SK-N-SH (cell line): ENCODE results near the gene GIMAP2. TPM values are rescaled to one million over a fixed set of nuclear protein-coding genes. Genes with fewer than 3 reads are reported as not detected.

ENCODE experiments used
- CTCF ChIA-PET: fragments of 300-600, 350-600 bp; formaldehyde crosslinking; extraction: SDS; loops from one replicate; lab custom pipeline; 2021; lab: Yijun Ruan, JAX
- POLR2A ChIA-PET: fragments of 350-600 bp; sonication (Branson Sonifier 250); formaldehyde crosslinking; extraction: SDS; loops from one replicate; lab custom pipeline; 2020; ENCODE audit warnings: antibody characterized with exemption, inconsistent platforms; lab: Yijun Ruan, JAX
- DNase-seq: peaks from one replicate; pipeline ENCODE4 v3.0.0; 2012
- H2AFZ ChIP-seq: fragments of 200-600 bp; sonication (generic); 2 replicates; pipeline ENCODE4 v1.8.1; 2016; ENCODE audit warnings: antibody characterized with exemption, mild to moderate bottlenecking, low read depth
- H3F3A ChIP-seq: fragments of 200-600 bp; sonication (generic); replicated peaks from 2 replicates; pipeline ENCODE3; 2016; ENCODE audit warnings: antibody characterized with exemption, mild to moderate bottlenecking; ENCODE audit not compliant: insufficient read depth
- H3K27ac ChIP-seq, 2 experiments: fragments of 200-500 bp in 1 of 2; fragments of 200-600 bp in 1 of 2; sonication (Bioruptor generic) in 1 of 2; sonication (generic), shearing (Covaris generic) in 1 of 2; 2 replicates each; pipeline versions ENCODE4 v1.5.1 to v1.6.1; 2014 to 2016; ENCODE audit warnings: low read depth in 2 of 2, inconsistent platforms in 1 of 2, low read length in 1 of 2, mild to moderate bottlenecking in 1 of 2, mixed read lengths in 1 of 2
- H3K27me3 ChIP-seq: fragments of 200-600 bp; sonication (generic), shearing (Covaris generic); 2 replicates; pipeline ENCODE4 v1.6.1; 2016; ENCODE audit warnings: mixed run types; ENCODE audit not compliant: insufficient read depth
- H3K36me3 ChIP-seq, 2 experiments: fragments of 200-500 bp in 1 of 2; fragments of 200-600 bp in 1 of 2; sonication (Bioruptor generic) in 1 of 2; sonication (generic) in 1 of 2; replicated peaks in 1 of 2; 2 replicates each; pipeline versions ENCODE3 to v1.5.1; 2014 to 2016; ENCODE audit warnings: low read length in 1 of 2, mild to moderate bottlenecking in 1 of 2; ENCODE audit not compliant: insufficient read depth in 2 of 2, control insufficient read depth in 1 of 2
- H3K4me1 ChIP-seq, 2 experiments: fragments of 200-500 bp in 1 of 2; fragments of 200-600 bp in 1 of 2; sonication (Bioruptor generic) in 1 of 2; sonication (generic), shearing (Covaris generic) in 1 of 2; 2 replicates each; pipeline versions ENCODE4 v1.5.1 to v1.6.1; 2014 to 2016; ENCODE audit warnings: low read depth in 1 of 2, low read length in 1 of 2, mixed run types in 1 of 2; ENCODE audit not compliant: insufficient read depth in 2 of 2, control insufficient read depth in 1 of 2
- H3K4me2 ChIP-seq: fragments of 200-600 bp; sonication (generic), shearing (Covaris generic); 2 replicates; pipeline ENCODE4 v1.6.1; 2017; ENCODE audit warnings: mixed run types
- H3K4me3 ChIP-seq, 2 experiments: fragments of 200-500 bp in 1 of 2; fragments of 200-600 bp in 1 of 2; sonication (Bioruptor generic) in 1 of 2; sonication (generic), shearing (Covaris generic) in 1 of 2; 2 replicates each; pipeline versions ENCODE4 v1.5.1 to v1.8.1; 2014 to 2016; ENCODE audit warnings: low read depth in 2 of 2, inconsistent platforms in 1 of 2, low read length in 1 of 2, mild to moderate bottlenecking in 1 of 2, mixed read lengths in 1 of 2, moderate library complexity in 1 of 2
- H3K79me2 ChIP-seq: fragments of 200-600 bp; sonication (generic); 2 replicates; pipeline ENCODE4 v1.8.1; 2017; ENCODE audit warnings: mild to moderate bottlenecking; ENCODE audit not compliant: insufficient read depth
- H3K9ac ChIP-seq: fragments of 200-600 bp; sonication (generic); 2 replicates; pipeline ENCODE4 v1.6.1; 2017; ENCODE audit warnings: mixed run types
- H3K9me2 ChIP-seq: fragments of 200-600 bp; sonication (generic); 2 replicates; pipeline ENCODE4 v1.6.1; 2017; ENCODE audit warnings: mixed run types
- H3K9me3 ChIP-seq: fragments of 200-600 bp; sonication (generic); 2 replicates; pipeline ENCODE4 v1.6.1; 2017; ENCODE audit warnings: mixed run types, mild to moderate bottlenecking, moderate library complexity
- H4K20me1 ChIP-seq: fragments of 200-600 bp; sonication (generic); 2 replicates; pipeline ENCODE4 v1.6.1; 2017; ENCODE audit warnings: mild to moderate bottlenecking, mixed run types; ENCODE audit not compliant: insufficient read depth
- CHD2 ChIP-seq: fragments of 150-350 bp; IDR thresholded peaks from 2 replicates; pipeline ENCODE4 v1.6.1; 2018; ENCODE audit warnings: low read length; ENCODE audit not compliant: partially characterized antibody
- CTCF ChIP-seq: fragments of 200-600 bp; sonication (generic); IDR thresholded peaks from 2 replicates; pipeline ENCODE4 v1.6.1; 2017; ENCODE audit warnings: antibody characterized with exemption, mild to moderate bottlenecking, moderate library complexity
- EP300 ChIP-seq, 2 experiments: IDR thresholded peaks; 2 replicates each; pipeline versions ENCODE4 v1.4.0 to v1.6.1; 2012; ENCODE audit warnings: borderline replicate concordance in 1 of 2, low read depth in 1 of 2, low read length in 1 of 2
- EZH2phosphoT487 ChIP-seq: fragments of 200-600 bp; sonication (generic); IDR thresholded peaks from 2 replicates; pipeline ENCODE4 v1.6.1; 2017; ENCODE audit warnings: low read depth, mixed run types, mild to moderate bottlenecking, antibody characterized with exemption, moderate library complexity, borderline replicate concordance
- GABPA ChIP-seq: IDR thresholded peaks from 2 replicates; pipeline ENCODE4 v1.4.0; 2012; ENCODE audit warnings: low read depth, mild to moderate bottlenecking
- IRF3 ChIP-seq: fragments of 150-350 bp; IDR thresholded peaks from 2 replicates; pipeline ENCODE4 v1.6.1; 2016; ENCODE audit warnings: mild to moderate bottlenecking, low read depth, low read length
- JUND ChIP-seq: IDR thresholded peaks from 2 replicates; pipeline ENCODE4 v1.4.0; 2012
- MEF2A ChIP-seq: IDR thresholded peaks from 2 replicates; pipeline ENCODE4 v1.4.0; 2012; ENCODE audit warnings: low read depth, borderline replicate concordance
- NRF1 ChIP-seq: IDR thresholded peaks from 2 replicates; pipeline ENCODE4 v1.6.1; 2012; ENCODE audit warnings: low read depth, mild to moderate bottlenecking, low read length
- PBX3 ChIP-seq: IDR thresholded peaks from 2 replicates; pipeline ENCODE4; 2012
- POLR2AphosphoS5 ChIP-seq: IDR thresholded peaks from 2 replicates; pipeline ENCODE4 v1.6.1; 2012; ENCODE audit warnings: low read depth, low read length
- RCOR1 ChIP-seq: fragments of 150-350 bp; IDR thresholded peaks from 2 replicates; pipeline ENCODE4 v1.6.1; 2017; ENCODE audit warnings: antibody characterized with exemption, low read length
- REST ChIP-seq: IDR thresholded peaks from 2 replicates; pipeline ENCODE4 v1.6.1; 2012; ENCODE audit warnings: mild to moderate bottlenecking, low read depth, low read length, moderate library complexity
- RXRA ChIP-seq: IDR thresholded peaks from 2 replicates; pipeline ENCODE4 v1.4.0; 2012; ENCODE audit warnings: low read depth, mild to moderate bottlenecking, borderline replicate concordance
- ZBTB33 ChIP-seq: IDR thresholded peaks from 2 replicates; pipeline ENCODE4 v1.4.0; 2012; ENCODE audit warnings: low read depth, borderline replicate concordance
- WGBS: methylation state at CpG from one replicate; pipeline ENCODE4 v1.1.6; 2017; ENCODE audit warnings: low lambda C conversion rate; 5-methylcytosine and 5-hydroxymethylcytosine counted together
- polyA plus RNA-seq, 3 experiments: library from polyadenylated mRNA; depleted of rRNA; stranded (reverse); fragments of >200 nt; gene quantifications; 2 replicates each; pipeline ENCODE4 v1.2.3, GENCODE V29; 2012

GIMAP2 gene
- polyA plus RNA-seq, 1 of the 3 experiments (the other 2 are of a cell fraction), result 4.1 TPM

GRCh38 chr7:150721970-150722373, 36.5 kb downstream of the GIMAP2 start:
- Histone ChIP-seq H3K4me1 (no peaks in the 10 kb centered on the region), H3K79me2 (no peaks in the 10 kb centered on the region), H3F3A (no peaks in the 10 kb centered on the region), H4K20me1 (no peaks in the 10 kb centered on the region), H3K4me2 (no peak overlapping the region), H3K27me3 (peaks cover 44% of the 10 kb centered on the region), H2AFZ (no peak overlapping the region), H3K9me2 (no peaks in the 10 kb centered on the region), H3K4me3 (no peak overlapping the region), H3K36me3 (no peaks in the 10 kb centered on the region), H3K27ac (no peak overlapping the region), H3K9me3 (no peaks in the 10 kb centered on the region), H3K9ac (no peak overlapping the region)
- POLR2A ChIA-PET, result no interaction called here
- DNase-seq, result no peak
- CTCF ChIA-PET, result interaction anchor here (0.6 to 0.9 kb wide), 3 partner anchors 11 to 839 kb away, joined by 3 read pairs; no protein-coding TSS in a partner anchor
- WGBS, result 37% methylated on average over 11 of the region's 11 CpGs
- no peak for TF ChIP-seq REST
- TF ChIP-seq RCOR1, result no peak
- TF ChIP-seq PBX3, result no peak
- no peak for TF ChIP-seq JUND
- no peak for TF ChIP-seq ZBTB33
- no peak for TF ChIP-seq GABPA
- no peak for TF ChIP-seq CTCF
- TF ChIP-seq EZH2phosphoT487, result no peak
- no peak for TF ChIP-seq POLR2AphosphoS5
- no peak for TF ChIP-seq EP300 (IDR thresholded peaks at IDR 0.05; ENCODE audit: borderline replicate concordance in 1 of 2, low read depth in 1 of 2, low read length in 1 of 2)
- TF ChIP-seq MEF2A, result no peak
- no peak for TF ChIP-seq NRF1
- TF ChIP-seq CHD2, result no peak
- TF ChIP-seq RXRA, result no peak
- TF ChIP-seq IRF3, result no peak
